ENCODE results near the gene IYD.

Gene IYD

GRCh38 chr6:150395388-150396009, 26.7 kb downstream of the IYD start:
- DNase-seq = peak; percentile 45 to 52

GRCh38 chr6:150403458-150404246, 34.8 kb downstream of the IYD start:
- no peak for DNase-seq

GRCh38 chr6:150406948-150407347, 38.1 kb downstream of the IYD start:
- DNase-seq = no peak

GRCh38 chr6:150408842-150409241, 40.0 kb downstream of the IYD start:
- DNase-seq = no peak

- no peak for DNase-seq
Observed at GRCh38 chr6:150409576-150410066, 40.8 kb downstream of the IYD start.

GRCh38 chr6:150410399-150410798, 41.6 kb downstream of the IYD start:
- DNase-seq = no peak

- no peak for DNase-seq
Observed at GRCh38 chr6:150410906-150411305, 42.1 kb downstream of the IYD start.

- DNase-seq = no peak
Observed at GRCh38 chr6:150412221-150412620, 43.4 kb downstream of the IYD start.

- no peak for DNase-seq
Observed at GRCh38 chr6:150413198-150413597, 44.4 kb downstream of the IYD start.

- no peak for DNase-seq
Observed at GRCh38 chr6:150413781-150414281, 45.0 kb downstream of the IYD start.

- DNase-seq = no peak
Observed at GRCh38 chr6:150416128-150416527, 47.3 kb downstream of the IYD start.

- no peak for DNase-seq
Observed at GRCh38 chr6:150417250-150417649, 48.4 kb downstream of the IYD start.

- peak; percentile 76 to 85 for DNase-seq
Observed at GRCh38 chr6:150417899-150418826, 49.4 kb downstream of the IYD start.

GRCh38 chr6:150418827-150419594, 50.2 kb downstream of the IYD start:
- DNase-seq = peak in 1 of 2 experiments; percentile 15

- DNase-seq = no peak
Observed at GRCh38 chr6:150420428-150420827, 51.6 kb downstream of the IYD start.

- no peak for DNase-seq
Observed at GRCh38 chr6:150420926-150421325, 52.1 kb downstream of the IYD start.

- DNase-seq = no peak
Observed at GRCh38 chr6:150425508-150425907, 56.7 kb downstream of the IYD start.

- no peak for DNase-seq
Observed at GRCh38 chr6:150426198-150426597, 57.4 kb downstream of the IYD start.

- DNase-seq = no peak
Observed at GRCh38 chr6:150427037-150427602, 58.3 kb downstream of the IYD start.

GRCh38 chr6:150427843-150428242, 59.0 kb downstream of the IYD start:
- DNase-seq = no peak

- no peak for DNase-seq
Observed at GRCh38 chr6:150430815-150431214, 62.0 kb downstream of the IYD start.

GRCh38 chr6:150435360-150435759, 66.5 kb downstream of the IYD start:
- DNase-seq = no peak
